NCI-H2227 (cell line): ENCODE results near the gene MPP1.

Source experiments
- DNase-seq: peaks from one replicate; lab custom pipeline; 2025; ENCODE audit not compliant: unreplicated experiment; lab: John Stamatoyannopoulos, UW

Gene MPP1

DNA sequence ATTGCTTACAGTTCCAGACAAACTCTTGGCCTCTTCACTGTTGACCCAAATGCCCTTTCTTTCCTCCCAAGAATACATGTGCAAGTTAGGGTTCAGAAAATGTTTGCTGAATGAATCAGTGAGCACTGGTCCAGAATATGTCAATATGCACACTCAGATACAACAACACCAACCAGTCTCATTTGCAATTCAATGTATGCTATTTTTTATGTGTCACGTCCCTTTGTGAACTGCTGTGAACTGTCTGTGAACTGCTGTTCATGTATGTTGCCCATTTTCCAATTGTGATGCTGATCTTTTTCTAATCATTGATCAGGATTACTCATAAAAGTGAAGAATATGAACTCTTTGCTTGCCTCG is 72.2 kb downstream of the MPP1 start:
- DNase-seq: no peak

DNA sequence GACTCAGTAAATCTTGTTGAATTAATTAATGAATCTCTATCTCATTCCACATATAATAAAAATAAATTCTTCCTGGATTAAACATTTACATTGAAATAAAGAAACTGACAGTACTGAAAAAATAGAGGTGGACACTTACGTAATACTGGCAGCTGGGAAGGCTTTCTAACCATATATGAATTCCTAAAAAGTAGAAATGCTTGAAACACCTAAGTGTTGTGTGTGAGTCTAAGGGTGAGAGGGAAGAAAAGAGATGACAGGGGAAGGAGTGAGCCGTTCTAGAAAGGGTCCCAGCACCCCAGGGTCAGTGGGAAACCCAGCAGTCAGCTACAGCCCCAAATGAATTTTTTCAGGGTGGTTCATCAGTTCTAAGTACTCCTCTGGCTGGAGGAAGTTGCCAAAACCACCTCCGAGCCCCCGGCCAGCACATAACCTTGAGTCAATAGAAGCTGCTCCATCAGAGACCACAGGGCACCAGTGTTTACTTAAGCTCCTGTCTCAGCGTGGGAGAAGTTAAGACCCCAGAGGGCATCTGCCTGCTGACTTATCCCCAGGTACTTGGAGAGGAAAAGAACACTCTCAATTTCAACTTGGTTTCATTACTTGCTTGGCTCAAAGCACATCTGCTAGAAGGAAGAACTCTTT is 72.7 kb downstream of the MPP1 start:
- no peak for DNase-seq

DNA sequence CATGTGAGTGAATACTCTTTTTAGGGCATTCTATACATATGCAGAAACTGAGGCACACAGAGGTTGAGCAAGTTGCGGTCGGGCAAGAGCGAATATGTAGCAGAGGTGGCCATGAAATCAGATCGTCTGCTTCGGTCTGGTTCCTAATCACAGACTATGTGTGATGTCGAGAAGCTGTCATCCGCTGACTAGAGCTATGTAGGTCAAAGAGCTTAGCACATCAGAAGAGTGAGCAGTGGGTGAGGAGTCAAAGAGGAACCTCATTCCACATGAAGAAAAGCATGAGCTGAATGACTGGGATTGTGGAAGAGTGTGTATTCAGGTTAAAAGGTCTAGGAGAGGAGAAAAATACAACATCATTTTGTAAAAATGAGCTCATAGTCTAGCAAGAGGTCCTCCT is 73.4 kb downstream of the MPP1 start:
- DNase-seq: no peak

DNA sequence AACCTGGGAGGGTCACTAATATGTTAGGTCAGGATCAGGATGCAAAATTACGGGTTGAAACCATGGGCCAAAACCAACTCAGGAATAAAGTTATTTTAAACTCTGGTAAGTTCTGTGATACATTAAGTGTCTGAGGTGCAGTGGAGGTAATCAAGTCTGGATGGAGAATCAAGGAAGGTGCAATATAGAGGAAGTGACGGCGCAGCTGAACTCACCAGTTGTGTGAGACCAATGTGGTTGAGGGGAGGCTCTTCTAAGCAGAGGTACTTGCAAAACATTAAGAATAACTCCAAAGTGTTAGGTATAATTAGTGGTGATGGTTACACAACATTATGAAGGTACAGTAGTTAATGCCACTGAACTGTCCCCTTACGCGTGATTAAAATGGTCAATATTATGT is 74.1 kb downstream of the MPP1 start:
- no peak for DNase-seq

DNA sequence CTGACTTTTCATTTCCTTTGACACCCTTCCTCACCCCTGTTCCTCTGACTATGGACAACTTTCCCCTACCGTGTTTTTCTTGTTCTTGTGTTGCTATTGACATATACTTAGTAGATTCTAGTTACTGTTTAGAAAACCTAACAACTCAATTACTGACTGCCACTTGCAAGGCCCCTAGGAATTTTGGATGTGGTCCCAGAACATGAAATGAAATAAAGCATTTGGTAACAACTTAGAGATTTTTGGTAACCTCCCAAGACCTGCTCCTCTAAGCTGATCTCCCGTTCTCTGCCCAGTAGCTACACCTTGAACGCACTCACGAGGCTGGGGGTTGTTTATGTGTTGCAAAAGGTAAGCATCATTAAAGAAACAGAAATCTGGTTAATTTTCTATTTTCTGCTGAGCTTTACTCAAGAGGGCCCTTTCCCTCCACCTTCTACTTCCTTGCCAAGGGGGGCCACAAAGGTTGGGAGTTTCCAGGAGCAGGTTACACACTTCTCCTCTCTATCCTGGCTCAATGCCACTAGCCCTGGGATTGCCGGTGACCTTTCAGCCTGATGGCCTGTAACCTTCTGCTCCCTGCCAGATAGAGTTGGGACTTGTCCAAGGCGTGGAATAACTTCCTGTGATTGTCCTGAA is 74.9 kb downstream of the MPP1 start:
- no peak for DNase-seq

DNA sequence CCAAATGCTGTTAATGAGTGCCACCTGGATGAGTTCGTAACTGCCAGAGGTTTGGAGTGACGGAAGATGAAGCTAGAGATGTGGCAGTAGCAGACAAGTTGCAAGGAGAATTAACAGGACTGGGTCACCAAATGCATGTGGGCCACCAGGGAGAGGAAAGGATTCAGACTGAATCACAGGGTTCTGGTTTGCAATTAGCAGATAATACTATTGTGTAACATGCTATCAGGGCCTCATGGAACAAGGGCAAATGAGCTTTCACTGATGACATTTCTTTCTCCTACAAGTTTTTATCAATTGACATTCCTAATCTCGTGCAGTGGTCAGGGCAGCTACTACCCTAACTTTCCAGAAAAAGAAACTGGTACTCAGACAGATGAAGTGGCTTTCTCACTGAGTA is 75.8 kb downstream of the MPP1 start:
- DNase-seq: no peak
